GM12801 (cell line): ENCODE measurements around the gene SLC36A3.

Experiments
- CTCF ChIP-seq: IDR thresholded peaks from one replicate; pipeline ENCODE4 v1.5.1; 2011; ENCODE audit warnings: control low read depth; ENCODE audit not compliant: insufficient read length; ENCODE audit errors: extremely low read depth

SLC36A3 gene

GRCh38 chr5:151285683-151286082 lies 17.9 kb downstream of the SLC36A3 start:
- TF ChIP-seq CTCF: no peak

GRCh38 chr5:151284392-151284967 lies 19.1 kb downstream of the SLC36A3 start:
- no peak for TF ChIP-seq CTCF

GRCh38 chr5:151283120-151283825 lies 20.3 kb downstream of the SLC36A3 start:
- no peak for TF ChIP-seq CTCF

GRCh38 chr5:151281001-151281639 lies 22.4 kb downstream of the SLC36A3 start:
- TF ChIP-seq CTCF: no peak

- TF ChIP-seq CTCF: no peak
These were observed 23.1 kb downstream of the SLC36A3 start for GRCh38 chr5:151280443-151280842.

GRCh38 chr5:151278845-151279244 lies 24.7 kb downstream of the SLC36A3 start:
- TF ChIP-seq CTCF: no peak

GRCh38 chr5:151275803-151276202 lies 27.8 kb downstream of the SLC36A3 start:
- no peak for TF ChIP-seq CTCF
